Gastrocnemius medialis (tissue), 4 donors: Measurements from ENCODE around the gene CLCA1. TPM values are rescaled to one million over a fixed set of nuclear protein-coding genes. Genes with fewer than 3 reads are reported as not detected.

Experiments
- total RNA-seq, 4 donors: library from RNA; depleted of rRNA; stranded (reverse); fragments of >200 nt; gene quantifications; one replicate each; pipeline versions ENCODE4 v1.1.0 to v1.2.3, GENCODE V29; 2016

The CLCA1 gene
- total RNA-seq, 4 donors from 2014 or later = 1.3 TPM; not detected in 3

Other genes starting within 250 kb of the CLCA1 start
- 1 to 10 TPM; 1.7 to 5.4 (median 2.4) TPM for gene ODF2L, start 72.6 kb upstream of the CLCA1 start, total RNA-seq
- not detected for gene CLCA2, start 44.8 kb upstream of the CLCA1 start, total RNA-seq
- 1 to 10 TPM in 1 of 4 donors, not detected in 3; 3.7 TPM for gene CLCA4, start 78.2 kb downstream of the CLCA1 start, total RNA-seq
- gene SH3GLB1, start 235.6 kb downstream of the CLCA1 start, total RNA-seq = 100 to 1,000 TPM in 2 of 4 donors, 10 to 100 TPM in 2; 76.6 to 168 (median 112) TPM